Measurements from ENCODE around the gene NEDD4L. TPM values are rescaled to one million over a fixed set of nuclear protein-coding genes. Genes with fewer than 3 reads are reported as not detected.

The NEDD4L gene
- total RNA-seq, 1 donor from 2014 or later, result 209 TPM

- peaks cover 6% of the 10 kb centered on the region for H3K9me3 Mint-ChIP-seq (ENCODE audit: unreplicated experiment)
- no peak overlapping the region for H3K27ac Mint-ChIP-seq (ENCODE audit: unreplicated experiment)
- DNase-seq, result no peak
- H3K4me3 Mint-ChIP-seq (ENCODE audit: unreplicated experiment), result no peak overlapping the region
- no peak for TF ChIP-seq CTCF (IDR thresholded peaks at IDR 0.05; ENCODE audit: partially characterized antibody, unreplicated experiment)
- no peaks in the 10 kb centered on the region for H3K27me3 Mint-ChIP-seq (ENCODE audit: unreplicated experiment)
- H3K4me1 Mint-ChIP-seq (ENCODE audit: low read depth, unreplicated experiment), result peaks cover 11% of the 10 kb centered on the region
- no peaks in the 10 kb centered on the region for H3K36me3 Mint-ChIP-seq (ENCODE audit: unreplicated experiment)
These were observed 17.3 kb downstream of the NEDD4L start for GRCh38 chr18:58061349-58061748.

- no peak overlapping the region for H3K27ac Mint-ChIP-seq (ENCODE audit: unreplicated experiment)
- H3K4me1 Mint-ChIP-seq (ENCODE audit: low read depth, unreplicated experiment), result peaks cover 10% of the 10 kb centered on the region
- H3K27me3 Mint-ChIP-seq (ENCODE audit: unreplicated experiment), result no peaks in the 10 kb centered on the region
- TF ChIP-seq CTCF (IDR thresholded peaks at IDR 0.05; ENCODE audit: partially characterized antibody, unreplicated experiment), result no peak
- peaks cover 3% of the 10 kb centered on the region for H3K9me3 Mint-ChIP-seq (ENCODE audit: unreplicated experiment)
- no peak overlapping the region for H3K4me3 Mint-ChIP-seq (ENCODE audit: unreplicated experiment)
- H3K36me3 Mint-ChIP-seq (ENCODE audit: unreplicated experiment), result no peaks in the 10 kb centered on the region
- DNase-seq, result no peak
These were observed 20.5 kb downstream of the NEDD4L start for GRCh38 chr18:58064406-58064998.

- H3K27ac Mint-ChIP-seq (ENCODE audit: unreplicated experiment), result no peak overlapping the region
- TF ChIP-seq CTCF (IDR thresholded peaks at IDR 0.05; ENCODE audit: partially characterized antibody, unreplicated experiment), result no peak
- H3K9me3 Mint-ChIP-seq (ENCODE audit: unreplicated experiment), result no peaks in the 10 kb centered on the region
- H3K4me3 Mint-ChIP-seq (ENCODE audit: unreplicated experiment), result no peak overlapping the region
- no peaks in the 10 kb centered on the region for H3K27me3 Mint-ChIP-seq (ENCODE audit: unreplicated experiment)
- no peak for DNase-seq
- no peaks in the 10 kb centered on the region for H3K36me3 Mint-ChIP-seq (ENCODE audit: unreplicated experiment)
- peaks cover 9% of the 10 kb centered on the region for H3K4me1 Mint-ChIP-seq (ENCODE audit: low read depth, unreplicated experiment)
These were observed 21.9 kb downstream of the NEDD4L start for GRCh38 chr18:58065956-58066355.

GRCh38 chr18:58067601-58068000 lies 23.6 kb downstream of the NEDD4L start:
- Mint-ChIP-seq H3K27me3 (ENCODE audit: unreplicated experiment) (peaks cover 2% of the 10 kb centered on the region), H3K27ac (ENCODE audit: unreplicated experiment) (peak overlapping the region; percentile 0), H3K4me1 (ENCODE audit: low read depth, unreplicated experiment) (peaks cover 4% of the 10 kb centered on the region), H3K4me3 (ENCODE audit: unreplicated experiment) (no peak overlapping the region), H3K36me3 (ENCODE audit: unreplicated experiment) (no peaks in the 10 kb centered on the region), H3K9me3 (ENCODE audit: unreplicated experiment) (no peaks in the 10 kb centered on the region)
- DNase-seq, result no peak
- no peak for TF ChIP-seq CTCF (IDR thresholded peaks at IDR 0.05; ENCODE audit: partially characterized antibody, unreplicated experiment)

GRCh38 chr18:58069099-58069498 lies 25.1 kb downstream of the NEDD4L start:
- no peak overlapping the region for H3K27ac Mint-ChIP-seq (ENCODE audit: unreplicated experiment)
- DNase-seq, result no peak
- no peak overlapping the region for H3K4me3 Mint-ChIP-seq (ENCODE audit: unreplicated experiment)
- H3K4me1 Mint-ChIP-seq (ENCODE audit: low read depth, unreplicated experiment), result peaks cover 4% of the 10 kb centered on the region
- peaks cover 2% of the 10 kb centered on the region for H3K27me3 Mint-ChIP-seq (ENCODE audit: unreplicated experiment)
- no peaks in the 10 kb centered on the region for H3K9me3 Mint-ChIP-seq (ENCODE audit: unreplicated experiment)
- TF ChIP-seq CTCF (IDR thresholded peaks at IDR 0.05; ENCODE audit: partially characterized antibody, unreplicated experiment), result no peak
- no peaks in the 10 kb centered on the region for H3K36me3 Mint-ChIP-seq (ENCODE audit: unreplicated experiment)
